ENCODE measurements around the gene USP5.
A peak's percentile ranks its signal among the peaks of the same experiment; 100 is the strongest.

USP5 gene

DNA sequence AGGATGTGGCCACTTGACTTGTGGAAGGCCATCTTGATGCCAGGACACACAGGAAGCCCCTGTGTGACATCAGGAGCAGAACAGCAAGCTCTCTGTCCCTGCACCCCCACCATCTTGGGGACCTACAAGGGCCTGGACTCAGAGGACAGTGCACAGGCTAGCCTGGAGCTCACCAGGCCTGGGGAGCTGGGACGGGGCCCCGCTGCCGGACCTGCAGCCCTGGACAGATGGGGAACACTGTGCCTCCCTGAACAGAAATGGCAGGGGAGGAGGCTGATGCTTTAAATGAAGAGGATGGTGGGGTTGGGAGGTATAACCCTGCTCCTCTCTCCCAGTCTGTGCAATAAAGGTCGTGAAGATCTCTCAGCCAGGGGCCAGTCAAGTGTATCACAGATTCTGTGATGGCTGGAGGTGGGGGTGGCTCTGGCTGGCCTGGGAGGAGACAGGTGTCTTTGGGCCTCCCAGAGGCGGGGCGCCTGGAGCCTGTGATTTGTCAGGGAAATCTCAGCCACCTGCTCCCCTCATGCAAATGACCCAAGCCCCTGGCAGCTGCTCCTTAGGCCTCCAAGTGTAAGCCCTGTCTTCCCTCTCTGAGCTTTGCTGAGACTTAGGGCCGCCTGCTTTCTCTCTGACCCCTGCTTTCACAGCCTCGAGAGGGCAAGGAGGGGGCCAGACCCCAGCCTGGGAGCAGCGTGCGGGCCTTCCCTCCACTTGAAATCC, 12.3 kb upstream of the USP5 start:
- H3K27ac ChIP-seq (ENCODE audit: low read depth, low read length): peak overlapping the region; percentile 86
- TF ChIP-seq CTCF (IDR thresholded peaks at IDR 0.05; ENCODE audit: low read depth, low read length, poor library complexity, severe bottlenecking) (no peak), EZH2phosphoT487 (IDR thresholded peaks at IDR 0.05; ENCODE audit: borderline replicate concordance, low read length) (no peak)
- H3K4me2 ChIP-seq (ENCODE audit: low read length): peak overlapping the region; percentile 97
- H3K4me3 ChIP-seq (ENCODE audit: low read length): peak overlapping the region; percentile 69
- no peaks in the 10 kb centered on the region for H4K20me1 ChIP-seq (ENCODE audit: control insufficient read depth, insufficient read depth, low read depth, low read length)
- no peaks in the 10 kb centered on the region for H3K79me2 ChIP-seq (ENCODE audit: control insufficient read depth, low read length)
- no peaks in the 10 kb centered on the region for H3K9me3 ChIP-seq (ENCODE audit: control insufficient read depth, insufficient read depth, low read length)
- no peaks in the 10 kb centered on the region for H3K36me3 ChIP-seq (ENCODE audit: control insufficient read depth, low read length)
- H3K4me1 ChIP-seq (ENCODE audit: control insufficient read depth, low read length): peaks cover 48% of the 10 kb centered on the region
- H3K9me2 ChIP-seq (replicated peaks; ENCODE audit: control insufficient read depth, low read length): no peaks in the 10 kb centered on the region
- H3F3A ChIP-seq (ENCODE audit: control insufficient read depth, insufficient read depth): peaks cover 7% of the 10 kb centered on the region
- H3K27me3 ChIP-seq (ENCODE audit: control insufficient read depth, low read length): no peaks in the 10 kb centered on the region

GRCh38 chr12:6840330-6840729, 11.6 kb upstream of the USP5 start:
- Histone ChIP-seq H3K36me3 (ENCODE audit: control insufficient read depth, low read length) (no peaks in the 10 kb centered on the region), H4K20me1 (ENCODE audit: control insufficient read depth, insufficient read depth, low read depth, low read length) (no peaks in the 10 kb centered on the region), H3K9me2 (replicated peaks; ENCODE audit: control insufficient read depth, low read length) (no peaks in the 10 kb centered on the region), H3K4me3 (ENCODE audit: low read length) (peak overlapping the region; percentile 69), H3K27ac (ENCODE audit: low read depth, low read length) (peak overlapping the region; percentile 86), H3K4me2 (ENCODE audit: low read length) (peak overlapping the region; percentile 97), H3K9me3 (ENCODE audit: control insufficient read depth, insufficient read depth, low read length) (no peaks in the 10 kb centered on the region), H3K79me2 (ENCODE audit: control insufficient read depth, low read length) (no peaks in the 10 kb centered on the region), H3F3A (ENCODE audit: control insufficient read depth, insufficient read depth) (peaks cover 11% of the 10 kb centered on the region), H3K27me3 (ENCODE audit: control insufficient read depth, low read length) (no peaks in the 10 kb centered on the region), H3K4me1 (ENCODE audit: control insufficient read depth, low read length) (peaks cover 48% of the 10 kb centered on the region)
- TF ChIP-seq EZH2phosphoT487 (IDR thresholded peaks at IDR 0.05; ENCODE audit: borderline replicate concordance, low read length): no peak
- no peak for TF ChIP-seq CTCF (IDR thresholded peaks at IDR 0.05; ENCODE audit: low read depth, low read length, poor library complexity, severe bottlenecking)

DNA sequence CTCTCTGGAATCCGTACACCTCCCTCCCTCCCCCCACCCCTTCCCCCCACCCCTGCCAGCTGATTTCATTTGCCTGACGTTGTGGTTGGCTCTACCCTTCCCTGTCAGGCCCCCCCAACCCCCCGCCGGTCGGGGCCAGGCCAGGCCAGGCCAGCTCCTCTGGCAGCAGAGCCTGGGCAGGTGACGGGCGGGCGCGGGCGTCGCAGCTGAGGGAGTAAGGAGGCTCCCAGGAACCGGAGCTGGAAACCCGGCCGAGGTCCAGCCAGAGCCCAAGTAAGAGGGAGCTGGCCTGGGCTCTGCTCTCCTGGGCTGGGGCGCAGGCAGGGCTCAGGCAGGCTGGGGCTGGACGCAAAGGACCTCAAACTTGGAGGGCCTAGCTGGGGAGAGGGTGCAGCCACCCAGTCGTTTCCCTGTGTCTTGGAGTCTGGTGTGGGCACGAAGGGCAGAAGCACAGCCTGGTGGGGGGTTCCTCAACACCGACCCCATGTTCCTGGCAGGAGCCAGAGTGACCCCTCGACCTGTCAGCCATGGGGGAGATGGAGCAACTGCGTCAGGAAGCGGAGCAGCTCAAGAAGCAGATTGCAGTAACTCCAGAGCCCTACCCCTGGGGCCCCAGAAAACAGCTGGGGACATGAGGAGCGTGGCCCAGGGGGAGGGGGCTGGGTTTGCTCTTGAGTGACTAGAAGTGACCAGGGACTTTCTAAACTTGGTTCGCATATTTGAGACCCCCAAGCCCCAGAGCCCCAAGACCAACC, 11.0 kb upstream of the USP5 start, which contains the start of gene GNB3:
Gene GNB3, plus strand, starts transcription at position 165 of the 755 bp plus-strand sequence. Its CDS starts 363 bp downstream, at position 528.
- H3K27ac ChIP-seq (ENCODE audit: low read depth, low read length): peak within 1 kb of the TSS; percentile 86
- no peak for TF ChIP-seq EZH2phosphoT487 (IDR thresholded peaks at IDR 0.05; ENCODE audit: borderline replicate concordance, low read length)
- no peak for TF ChIP-seq CTCF (IDR thresholded peaks at IDR 0.05; ENCODE audit: low read depth, low read length, poor library complexity, severe bottlenecking)
- H3K4me2 ChIP-seq (ENCODE audit: low read length): peak within 1 kb of the TSS; percentile 97
- peaks cover 44% of the 10 kb centered on the region for H3K4me1 ChIP-seq (ENCODE audit: control insufficient read depth, low read length)
- peaks cover 2% of the 10 kb centered on the region for H3K36me3 ChIP-seq (ENCODE audit: control insufficient read depth, low read length)
- H3K4me3 ChIP-seq (ENCODE audit: low read length): peak within 1 kb of the TSS; percentile 69
- no peaks in the 10 kb centered on the region for H3K9me2 ChIP-seq (replicated peaks; ENCODE audit: control insufficient read depth, low read length)
- H4K20me1 ChIP-seq (ENCODE audit: control insufficient read depth, insufficient read depth, low read depth, low read length): no peaks in the 10 kb centered on the region
- H3K9me3 ChIP-seq (ENCODE audit: control insufficient read depth, insufficient read depth, low read length): no peaks in the 10 kb centered on the region
- H3F3A ChIP-seq (ENCODE audit: control insufficient read depth, insufficient read depth): peaks cover 11% of the 10 kb centered on the region
- no peaks in the 10 kb centered on the region for H3K27me3 ChIP-seq (ENCODE audit: control insufficient read depth, low read length)
- H3K79me2 ChIP-seq (ENCODE audit: control insufficient read depth, low read length): no peaks in the 10 kb centered on the region
